ENCODE data around the gene VAMP5. TPM values are rescaled to one million over a fixed set of nuclear protein-coding genes. Genes with fewer than 3 reads are reported as not detected.

The VAMP5 gene
- total and polyA plus RNA-seq, 2 of the 8 experiments (the other 6 are each of a cell fraction or from before 2014, with no cell fraction given), result 4.7 to 14.2 TPM

DNA sequence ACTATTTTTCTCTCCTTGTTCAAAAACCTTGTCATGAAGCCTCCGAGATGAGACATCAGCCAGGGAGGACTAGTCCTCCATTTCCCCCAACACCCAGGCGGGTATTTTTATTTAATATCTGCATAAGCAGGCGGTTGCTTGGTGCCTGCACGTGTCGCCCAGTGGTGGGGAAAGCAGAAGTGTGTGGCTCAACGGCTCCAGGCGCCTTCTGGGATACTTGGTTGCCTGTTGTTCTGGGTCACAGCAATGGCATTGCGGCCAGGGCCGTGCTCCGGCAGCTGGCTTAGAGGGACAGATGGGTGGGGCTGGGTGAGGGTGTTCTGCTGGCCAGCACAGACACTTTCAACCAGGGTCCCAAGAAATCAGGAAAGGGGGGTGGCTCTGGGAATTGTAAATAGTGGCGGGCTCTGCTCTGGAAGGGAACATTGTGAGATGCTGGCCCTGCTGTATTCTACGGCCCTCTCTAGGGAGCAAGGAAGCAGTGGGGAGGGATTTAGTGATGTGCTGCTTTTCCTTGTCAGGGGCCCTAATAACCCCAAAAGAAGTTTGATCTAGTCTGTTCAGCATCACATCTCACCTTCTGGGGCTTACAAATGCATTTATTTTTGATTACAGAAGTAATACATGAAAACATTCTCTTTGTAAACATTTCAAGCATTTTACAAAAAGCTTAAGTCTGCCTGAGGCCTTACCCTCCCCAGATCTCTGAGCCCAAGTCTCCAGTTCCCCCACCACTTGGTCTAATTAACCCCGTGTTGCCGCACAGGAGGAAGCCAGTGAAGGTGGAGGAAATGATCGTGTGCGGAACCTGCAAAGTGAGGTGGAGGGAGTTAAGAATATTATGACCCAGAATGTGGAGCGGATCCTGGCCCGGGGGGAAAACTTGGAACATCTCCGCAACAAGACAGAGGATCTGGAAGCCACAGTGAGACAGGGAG, 5.7 kb upstream of the VAMP5 start:
- H3K4me2 ChIP-seq (ENCODE audit: insufficient read depth in 1 of 2, low read depth in 2 of 2, low read length in 2 of 2), result peak overlapping the region; percentile 78 to 79
- no peak overlapping the region for H3K56ac ChIP-seq (replicated peaks; ENCODE audit: insufficient read length, low read depth, low read length)
- peaks cover 2% of the 10 kb centered on the region; the same call in 1 of the 2 replicates for H3K23me2 ChIP-seq (ENCODE audit: low read depth, low read length)
- peaks cover 0 to 9% (median 3%) of the 10 kb centered on the region in 4 experiments; a peak in 5 of 7 replicates for H3K27me3 ChIP-seq (replicated peaks in 1 of 4; ENCODE audit: control insufficient read depth in 3 of 4, extremely low read depth in 1 of 4, insufficient read depth in 3 of 4, low read length in 3 of 4)
- H3K79me1 ChIP-seq (ENCODE audit: low read depth, low read length), result no peaks in the 10 kb centered on the region; the same call in 1 of the 2 replicates
- no peak overlapping the region for H2AK5ac ChIP-seq (ENCODE audit: low read depth, low read length)
- H3K14ac ChIP-seq (ENCODE audit: insufficient read length), result no peak overlapping the region
- POLR2A ChIA-PET (ENCODE audit: partially characterized antibody), result interaction anchor here (0.9 to 4.1 kb wide), 14 partner anchors 9 to 40 kb away, joined by 3 to 28 read pairs (median 6); partner anchors contain the start of genes C2orf68, MAT2A, RNF181 and TMEM150A
- H4K91ac ChIP-seq (replicated peaks; ENCODE audit: insufficient read length, low read length), result no peak overlapping the region
- no peaks in the 10 kb centered on the region for H3K79me2 ChIP-seq (ENCODE audit: control insufficient read depth in 1 of 2, insufficient read depth in 2 of 2, low read length in 2 of 2)
- FAIRE-seq (no peak), DNase-seq (ENCODE audit: low read depth in 1 of 2, low spot score in 2 of 2) (no peak)
- no peak overlapping the region for H3K23ac ChIP-seq (ENCODE audit: insufficient read length)
- no peaks in the 10 kb centered on the region for H3K9me3 ChIP-seq (ENCODE audit: insufficient read depth in 2 of 2, low read depth in 1 of 2, low read length in 1 of 2)
- H2BK120ac ChIP-seq (replicated peaks; ENCODE audit: low read depth, low read length), result no peak overlapping the region
- no peak overlapping the region for H2BK12ac ChIP-seq (ENCODE audit: low read depth, low read length)
- H2BK20ac ChIP-seq (ENCODE audit: low read length), result no peak overlapping the region
- no peak overlapping the region for H3K4ac ChIP-seq (replicated peaks; ENCODE audit: insufficient read length, low read depth, low read length)
- WGBS, 2 experiments (ENCODE audit: extremely low coverage in 1 of 2, insufficient coverage in 1 of 2, insufficient read length in 1 of 2, insufficient replicate concordance in 2 of 2, low coverage in 1 of 2, low lambda C conversion rate in 2 of 2, missing lambda C conversion rate in 1 of 2), result 82% methylated on average over 19 of the region's 19 CpGs; no CpG with 5 or more reads in 1 of the 2 experiments
- no peak overlapping the region for H3K27ac ChIP-seq (ENCODE audit: low read depth, low read length)
- no peak overlapping the region for H2BK5ac ChIP-seq (ENCODE audit: low read depth, low read length)
- no peak overlapping the region for H3K18ac ChIP-seq (ENCODE audit: extremely low read depth, low read length)
- H4K8ac ChIP-seq (ENCODE audit: extremely low read depth, insufficient read depth, low read length), result no peak overlapping the region
- no peak overlapping the region for H2AFZ ChIP-seq (ENCODE audit: low read length)
- H4K5ac ChIP-seq (ENCODE audit: insufficient read length, low read depth, low read length), result no peak overlapping the region
- CTCF ChIA-PET (ENCODE audit: partially characterized antibody), result interaction anchor here (0.5 to 1.9 kb wide), 6 partner anchors 13 to 186 kb away, joined by 3 to 7 read pairs (median 4); no protein-coding TSS in a partner anchor
- H2BK15ac ChIP-seq (ENCODE audit: low read length), result 0 out of 2 replicates have a peak overlapping the region, but pooled peaks have one; percentile 61
- peak overlapping the region in 1 of 4 experiments; percentile 62; a peak in 4 of 8 replicates for H3K4me3 ChIP-seq (ENCODE audit: extremely low read depth in 1 of 4, insufficient read depth in 2 of 4, low read depth in 3 of 4, low read length in 4 of 4)
- no peaks in the 10 kb centered on the region for H4K20me1 ChIP-seq (replicated peaks in 1 of 2; ENCODE audit: control insufficient read depth in 1 of 2, insufficient read depth in 2 of 2, low read length in 2 of 2)
- no peak overlapping the region for H3K9ac ChIP-seq (replicated peaks in 1 of 4; ENCODE audit: extremely low read depth in 1 of 4, low read depth in 3 of 4, low read length in 3 of 4)
- peaks cover 2 to 13% (median 6%) of the 10 kb centered on the region in 4 experiments for H3K4me1 ChIP-seq (replicated peaks in 1 of 4; ENCODE audit: control insufficient read depth in 3 of 4, insufficient read depth in 4 of 4, low read length in 3 of 4)
- no peaks in the 10 kb centered on the region for H3K36me3 ChIP-seq (ENCODE audit: control insufficient read depth in 2 of 4, insufficient read depth in 4 of 4, low read length in 3 of 4)
- TF ChIP-seq CREB1 (IDR thresholded peaks at IDR 0.05), result no peak
- TF ChIP-seq POU5F1 (IDR thresholded peaks at IDR 0.05; ENCODE audit: low read depth, low read length), result no peak

Data from H1 (cell line).